Cerebellar nuclear complex (tissue), 1 donor: ENCODE data around the gene KRTAP29-1.

Experiments used
- DNase-seq, 2 experiments: peaks; one replicate each; lab custom pipeline; 2025; lab: John Stamatoyannopoulos, UW

The KRTAP29-1 gene

GRCh38 chr17:41327411-41328120 is 24.9 kb upstream of the KRTAP29-1 start:
- no peak for DNase-seq

DNA sequence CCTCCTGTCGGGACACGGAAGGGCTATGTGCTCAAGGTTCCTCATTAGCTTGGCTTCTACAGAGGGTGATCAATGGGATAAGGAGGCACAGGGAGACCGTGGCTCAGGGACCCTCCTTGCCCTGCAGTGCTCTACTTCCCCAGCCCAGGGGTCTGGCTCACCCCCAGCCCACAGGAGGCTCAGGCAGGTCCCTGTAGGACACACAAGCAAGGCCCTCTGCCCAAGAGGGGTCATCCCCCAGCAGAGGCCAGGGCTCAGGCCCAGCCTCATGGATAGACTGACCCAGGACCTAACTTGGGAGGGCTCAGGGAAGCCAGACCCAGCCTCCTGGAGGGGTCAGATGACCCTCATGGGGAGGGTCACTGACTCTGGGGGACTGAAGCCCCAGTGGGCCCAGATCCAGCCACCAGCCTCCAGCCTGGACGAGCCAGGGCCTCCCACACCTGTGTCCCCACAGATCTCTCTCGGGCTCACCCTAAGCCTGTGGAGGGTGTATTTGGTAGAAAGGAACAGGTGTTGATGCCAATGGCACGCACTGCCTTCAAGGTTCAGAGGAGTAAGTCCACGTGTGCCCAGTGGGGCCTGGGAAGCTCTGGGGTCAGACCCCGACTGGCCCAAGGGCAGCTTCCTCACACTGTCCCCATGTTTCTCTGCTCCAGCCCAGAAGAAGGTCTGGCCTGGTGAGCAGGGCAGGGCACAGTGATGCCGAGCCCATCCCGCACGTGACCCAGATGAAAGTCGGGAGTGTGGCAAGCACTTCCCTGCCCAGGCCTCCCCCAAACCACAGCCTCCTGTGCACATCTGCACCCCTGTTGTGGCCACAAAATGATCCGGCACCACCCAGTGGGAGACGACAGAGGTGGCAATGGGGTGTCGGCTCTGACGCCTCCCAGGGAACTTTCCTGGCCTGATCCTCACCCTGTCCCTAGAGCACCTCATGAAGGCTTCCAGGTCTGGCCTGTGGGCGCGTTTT is 23.8 kb upstream of the KRTAP29-1 start:
- DNase-seq = no peak

GRCh38 chr17:41325611-41326010 is 23.0 kb upstream of the KRTAP29-1 start:
- no peak for DNase-seq

- no peak for DNase-seq
Observed at GRCh38 chr17:41325126-41325525, 22.5 kb upstream of the KRTAP29-1 start.

- DNase-seq = no peak
Observed at GRCh38 chr17:41324180-41325075, 21.8 kb upstream of the KRTAP29-1 start.

- no peak for DNase-seq
Observed at GRCh38 chr17:41322903-41323895, 20.5 kb upstream of the KRTAP29-1 start.

DNA sequence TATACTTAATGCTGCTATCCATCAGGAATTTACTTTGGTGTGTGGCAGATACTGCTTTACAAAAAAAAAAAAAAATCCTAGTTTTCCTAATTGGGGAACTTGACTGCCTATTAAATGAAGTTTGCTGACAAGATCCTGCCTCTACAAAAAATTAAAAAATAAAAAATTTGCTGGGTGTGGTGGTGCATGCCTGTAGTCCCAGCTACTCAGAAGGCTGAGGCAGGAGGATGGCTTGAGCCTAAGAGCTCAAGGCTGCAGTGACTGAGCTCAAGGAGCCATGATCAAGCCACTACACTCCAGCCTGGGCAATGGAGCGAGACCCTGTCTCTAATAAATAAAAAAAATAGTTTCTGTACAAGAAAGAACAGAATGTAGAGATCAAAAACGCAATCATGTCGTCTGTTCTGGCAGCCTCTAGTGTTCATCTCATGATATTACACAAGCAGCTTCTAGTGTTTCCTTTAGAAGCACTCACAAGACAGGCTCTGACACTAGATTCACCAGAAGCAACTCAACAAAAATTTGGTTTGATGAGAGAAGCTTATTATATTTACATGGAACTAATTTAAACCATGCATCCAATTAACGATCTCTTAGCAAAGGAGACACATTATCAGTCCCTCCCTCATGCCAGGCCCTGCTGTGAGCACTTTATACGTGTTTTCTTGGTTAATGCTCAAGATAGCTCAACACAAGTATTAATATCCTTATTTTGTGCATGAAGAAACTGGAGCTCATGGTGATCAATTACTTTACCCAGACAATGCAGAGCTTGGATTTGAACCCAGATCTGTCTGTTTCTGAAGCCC is 19.6 kb upstream of the KRTAP29-1 start:
- DNase-seq = no peak

GRCh38 chr17:41318231-41318630 is 15.6 kb upstream of the KRTAP29-1 start:
- no peak for DNase-seq

- no peak for DNase-seq
Observed at GRCh38 chr17:41315814-41316445, 13.3 kb upstream of the KRTAP29-1 start.

DNA sequence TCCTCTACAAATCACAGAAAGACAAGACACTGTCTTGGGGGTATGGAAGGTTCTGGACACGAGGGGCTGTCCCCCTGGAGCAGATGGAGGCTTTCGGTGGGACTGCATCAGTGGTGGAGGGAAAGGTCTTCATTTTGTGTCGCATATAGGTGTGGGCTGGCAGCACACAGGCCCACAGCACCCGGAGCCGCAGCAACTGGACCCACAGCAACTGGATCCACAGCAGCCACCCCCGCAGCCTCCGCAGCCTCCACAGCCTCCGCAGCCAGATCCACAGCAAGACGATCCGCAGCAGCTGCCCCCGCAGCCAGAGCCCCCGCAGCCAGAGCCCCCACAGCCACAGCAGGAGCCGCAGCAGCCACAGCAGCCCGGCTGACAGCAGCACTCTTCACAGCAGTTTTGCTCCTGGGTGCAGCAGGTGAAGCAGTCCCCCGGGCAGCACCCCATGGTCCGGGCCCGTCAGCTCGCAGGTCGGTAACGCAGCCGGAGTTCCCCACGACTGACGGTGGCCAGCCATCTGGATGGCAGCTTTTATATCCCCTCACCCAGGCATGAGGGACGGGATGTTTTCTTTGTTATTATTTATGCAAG is 12.6 kb upstream of the KRTAP29-1 start, which contains the start of gene KRTAP17-1:
Gene KRTAP17-1 (minus strand): TSS at position 507 of the 591 bp plus-strand sequence. CDS start 60 bp downstream, at position 447.
- DNase-seq = no peak

DNA sequence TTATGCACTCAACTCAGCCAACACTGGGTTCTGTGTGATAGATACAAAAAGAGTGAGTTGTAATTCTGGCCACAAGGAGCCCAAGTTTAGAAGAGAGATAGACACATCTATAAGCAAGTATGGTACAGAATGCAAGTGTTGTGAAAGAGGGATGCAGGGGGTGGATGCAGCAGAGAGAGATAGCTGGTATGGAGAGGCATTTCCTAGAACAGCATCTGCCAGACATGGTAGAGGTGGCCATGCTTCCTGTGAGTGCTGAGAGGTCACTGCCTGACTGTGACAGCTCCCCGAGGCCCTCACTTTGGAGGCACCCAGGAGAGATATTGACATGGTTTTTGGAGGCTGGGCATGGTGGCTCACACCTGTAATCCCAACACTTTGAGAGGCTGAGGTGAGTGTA is 8.5 kb upstream of the KRTAP29-1 start:
- no peak for DNase-seq

- no peak for DNase-seq
Observed at GRCh38 chr17:41308918-41309359, 6.3 kb upstream of the KRTAP29-1 start, which contains the start of gene KRTAP16-1. Gene KRTAP16-1, minus strand, starts transcription at chr17:41309309. Its CDS starts 56 bp downstream, at chr17:41309253.

DNA sequence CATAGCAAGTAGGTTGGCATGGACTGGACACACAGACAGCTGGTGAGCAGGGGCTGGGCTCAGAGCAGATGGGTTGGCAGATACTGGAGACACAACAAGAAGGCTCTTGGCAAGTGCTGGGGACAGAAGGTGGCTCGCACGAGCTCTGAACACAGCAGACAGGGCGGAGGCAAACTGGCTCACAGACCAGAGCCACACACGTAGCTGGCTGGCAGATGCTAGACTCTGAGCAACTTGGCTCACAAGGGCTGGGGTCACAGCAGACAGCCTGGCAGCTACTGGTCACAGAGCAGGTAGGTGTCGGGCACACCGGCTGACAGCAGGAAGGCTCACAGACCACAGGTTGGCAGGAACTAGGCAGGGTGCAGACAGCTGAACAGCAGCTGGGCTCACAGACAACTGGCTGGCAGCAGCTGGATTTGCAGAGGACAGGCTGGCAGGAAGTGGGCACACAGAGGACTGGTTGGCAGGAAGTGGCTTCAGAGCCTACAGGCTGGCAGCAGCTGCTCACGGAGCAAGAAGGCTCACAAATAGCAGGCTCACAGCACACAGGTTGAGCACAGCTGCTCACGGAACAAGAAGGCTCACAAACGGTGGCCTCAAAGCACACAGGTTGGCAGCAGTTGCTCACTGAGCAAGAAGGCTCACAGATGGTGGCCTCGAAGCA is 5.7 kb upstream of the KRTAP29-1 start:
- peak; percentile 35 to 78 for DNase-seq

DNA sequence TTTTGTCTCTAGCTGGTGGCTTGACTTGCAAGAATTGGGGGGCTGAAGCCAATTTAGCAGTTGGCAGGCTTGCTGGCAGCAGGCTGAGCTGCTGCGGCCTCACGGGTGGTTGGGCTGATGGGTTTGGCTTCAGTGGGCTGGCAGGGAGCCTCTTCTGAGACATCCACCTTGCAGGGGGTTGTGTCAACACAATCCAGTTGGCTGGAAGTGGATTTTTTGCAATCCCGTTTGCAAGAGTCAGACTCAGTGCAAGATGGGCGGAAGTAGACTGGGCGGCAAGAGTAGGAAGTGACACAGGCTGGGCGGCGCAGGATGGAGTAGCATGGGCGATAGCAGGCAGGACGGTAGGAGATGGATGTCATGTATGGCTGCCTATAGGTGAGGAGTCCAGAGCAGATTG is 5.0 kb upstream of the KRTAP29-1 start:
- peak; percentile 47 to 72 for DNase-seq

- DNase-seq = peak in 1 of 2 experiments; percentile 24
Observed at GRCh38 chr17:41304091-41304490, 1.4 kb upstream of the KRTAP29-1 start.

DNA sequence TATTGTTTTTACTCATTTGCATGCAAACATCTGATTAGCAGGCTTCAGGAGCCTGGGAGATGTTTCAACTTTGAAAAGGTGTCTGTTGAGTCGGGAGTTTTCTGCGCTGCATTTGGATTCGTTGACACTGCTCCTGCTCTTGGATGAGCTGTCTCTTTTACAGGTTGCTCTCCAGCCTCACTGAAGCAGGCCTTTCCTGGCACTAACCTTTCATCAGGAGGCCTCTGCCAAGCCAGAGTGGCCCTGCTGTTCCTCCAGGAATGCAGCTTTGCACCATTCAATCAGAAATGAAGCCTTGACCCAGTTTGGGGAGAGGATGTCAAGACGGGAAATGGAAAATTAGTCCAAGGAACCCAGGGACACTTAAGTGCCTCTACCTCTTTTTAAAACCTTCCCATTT is 330 bp upstream of the KRTAP29-1 start:
- peak in 1 of 2 experiments; percentile 36 for DNase-seq

DNA sequence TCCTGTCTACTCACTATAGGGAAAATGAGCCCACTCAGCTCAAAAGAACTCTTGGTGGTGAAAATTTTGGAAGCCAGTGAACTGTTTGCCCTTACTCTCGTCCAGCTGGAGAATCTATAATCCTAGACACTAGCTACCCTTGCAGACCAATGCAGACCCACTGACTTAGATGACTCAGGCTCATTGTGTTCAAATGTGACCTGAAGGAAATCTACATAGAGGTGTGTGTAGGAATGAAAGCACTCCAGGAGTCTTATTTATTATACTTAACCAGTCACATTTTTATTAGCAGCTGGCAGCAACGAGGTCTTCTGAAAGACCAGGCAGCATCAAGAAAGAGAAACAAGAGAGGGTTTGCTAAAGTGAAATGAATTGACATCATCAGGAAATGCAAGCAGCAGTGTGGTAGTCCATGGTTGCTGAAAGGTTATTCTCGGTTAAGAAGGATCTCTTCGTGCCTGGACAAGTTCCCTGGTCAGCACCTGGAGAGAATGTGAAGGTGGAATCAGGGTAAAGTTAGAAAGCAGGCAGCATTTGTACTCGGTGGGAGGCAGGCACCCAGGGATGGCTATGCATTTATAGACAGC is 1.4 kb downstream of the KRTAP29-1 start:
- DNase-seq = no peak
